H1 (cell line): ENCODE measurements around the gene ZNF75A. TPM values are rescaled to one million over a fixed set of nuclear protein-coding genes. Genes with fewer than 3 reads are reported as not detected.

ENCODE experiments used
- CTCF ChIA-PET: fragments of 300-600 bp; sonication (Branson Sonifier 250); formaldehyde crosslinking; loops from one replicate; lab custom pipeline; 2021; ENCODE audit not compliant: partially characterized antibody; lab: Charles Lee
- POLR2A ChIA-PET: fragments of 300-600 bp; sonication (Branson Sonifier 250); formaldehyde crosslinking; loops from one replicate; lab custom pipeline; 2021; ENCODE audit warnings: inconsistent platforms; ENCODE audit not compliant: partially characterized antibody; lab: Charles Lee
- DNase-seq, 2 experiments: peaks; one replicate each; pipeline versions ENCODE4 v3.0.0 to v3.0.0-alpha.2; 2010 to 2022; ENCODE audit warnings: low spot score in 2 of 2, low read depth in 1 of 2, mixed read lengths in 1 of 2
- FAIRE-seq: peaks from 2 replicates; lab custom pipeline; 2011; peaks lifted over from hg19 to GRCh38; lab: Jason Lieb, UNC
- H2AFZ ChIP-seq: 2 replicates; pipeline ENCODE4 v1.8.1; 2012; ENCODE audit warnings: low read length, inconsistent platforms
- H2AK5ac ChIP-seq: 2 replicates; pipeline ENCODE4 v1.6.1; 2013; ENCODE audit warnings: low read depth, low read length
- H2BK120ac ChIP-seq: replicated peaks from 2 replicates; pipeline ENCODE3; 2013; ENCODE audit warnings: low read depth, low read length, inconsistent platforms
- H2BK12ac ChIP-seq: 2 replicates; pipeline ENCODE4 v1.6.1; 2013; ENCODE audit warnings: low read depth, low read length
- H2BK15ac ChIP-seq: 2 replicates; pipeline ENCODE4 v1.6.1; 2013; ENCODE audit warnings: low read length
- H2BK20ac ChIP-seq: 2 replicates; pipeline ENCODE4 v1.6.1; 2013; ENCODE audit warnings: low read length
- H2BK5ac ChIP-seq: 2 replicates; pipeline ENCODE4 v1.6.1; 2013; ENCODE audit warnings: low read depth, low read length
- H3K14ac ChIP-seq: 2 replicates; pipeline ENCODE4 v1.6.1; 2013; ENCODE audit warnings: inconsistent platforms; ENCODE audit not compliant: insufficient read length
- H3K18ac ChIP-seq: 2 replicates; pipeline ENCODE4 v1.6.1; 2013; ENCODE audit warnings: low read length; ENCODE audit errors: extremely low read depth
- H3K23ac ChIP-seq: 2 replicates; pipeline ENCODE4 v1.6.1; 2013; ENCODE audit warnings: inconsistent platforms; ENCODE audit not compliant: insufficient read length
- H3K23me2 ChIP-seq: 2 replicates; pipeline ENCODE4 v1.6.1; 2013; ENCODE audit warnings: low read depth, low read length
- H3K27ac ChIP-seq: 2 replicates; pipeline ENCODE4 v1.6.1; 2011; ENCODE audit warnings: low read depth, low read length, inconsistent platforms
- H3K27me3 ChIP-seq, 4 experiments: replicated peaks in 1 of 4; 1 replicate in 1 of 4; 2 replicates in 3 of 4; pipeline versions ENCODE4 v1.6.1 to v1.8.1; 2011 to 2013; ENCODE audit warnings: low read length in 3 of 4, mild to moderate bottlenecking in 3 of 4, inconsistent platforms in 2 of 4, mixed read lengths in 2 of 4, moderate library complexity in 1 of 4; ENCODE audit not compliant: control insufficient read depth in 3 of 4, insufficient read depth in 3 of 4; ENCODE audit errors: extremely low read depth in 1 of 4
- H3K36me3 ChIP-seq, 4 experiments: 2 replicates each; pipeline versions ENCODE4 v1.6.1 to v1.8.1; 2011 to 2013; ENCODE audit warnings: mild to moderate bottlenecking in 4 of 4, low read length in 3 of 4, moderate library complexity in 2 of 4, control low read depth in 1 of 4, inconsistent platforms in 1 of 4; ENCODE audit not compliant: insufficient read depth in 4 of 4, control insufficient read depth in 2 of 4
- H3K4ac ChIP-seq: replicated peaks from 2 replicates; pipeline ENCODE3; 2013; ENCODE audit warnings: low read length, low read depth, mixed read lengths, inconsistent platforms; ENCODE audit not compliant: insufficient read length
- H3K4me1 ChIP-seq, 4 experiments: replicated peaks in 1 of 4; 1 replicate in 1 of 4; 2 replicates in 3 of 4; pipeline versions ENCODE4 v1.6.1 to v1.8.1; 2011 to 2013; ENCODE audit warnings: low read length in 3 of 4, inconsistent platforms in 2 of 4, mixed read lengths in 1 of 4; ENCODE audit not compliant: insufficient read depth in 4 of 4, control insufficient read depth in 3 of 4
- H3K4me2 ChIP-seq, 2 experiments: 2 replicates each; pipeline versions ENCODE4 v1.6.1 to v1.8.1; 2011 to 2013; ENCODE audit warnings: low read depth in 2 of 2, low read length in 2 of 2, control low read depth in 1 of 2, inconsistent platforms in 1 of 2, mild to moderate bottlenecking in 1 of 2; ENCODE audit not compliant: insufficient read depth in 1 of 2
- H3K4me3 ChIP-seq, 4 experiments: fragments of 200-600, 300-600 bp in 1 of 4; sonication (generic), shearing (Covaris generic), sonication (Bioruptor Twin) in 1 of 4; 2 replicates each; pipeline versions ENCODE4 v1.5.1 to v1.8.1; 2011 to 2016; ENCODE audit warnings: low read length in 4 of 4, low read depth in 3 of 4, control low read depth in 2 of 4, inconsistent platforms in 2 of 4, mild to moderate bottlenecking in 2 of 4, mixed read lengths in 1 of 4, moderate library complexity in 1 of 4; ENCODE audit not compliant: insufficient read depth in 2 of 4; ENCODE audit errors: extremely low read depth in 1 of 4
- H3K56ac ChIP-seq: replicated peaks from 2 replicates; pipeline ENCODE3; 2013; ENCODE audit warnings: low read depth, mild to moderate bottlenecking, mixed read lengths, low read length, inconsistent platforms; ENCODE audit not compliant: insufficient read length
- H3K79me1 ChIP-seq: 2 replicates; pipeline ENCODE4 v1.6.1; 2013; ENCODE audit warnings: low read depth, low read length, control low read depth
- H3K79me2 ChIP-seq, 2 experiments: 2 replicates each; pipeline versions ENCODE4 v1.6.1 to v1.8.1; 2012 to 2013; ENCODE audit warnings: low read length in 2 of 2, mild to moderate bottlenecking in 2 of 2, inconsistent platforms in 1 of 2; ENCODE audit not compliant: insufficient read depth in 2 of 2, control insufficient read depth in 1 of 2
- H3K9ac ChIP-seq, 4 experiments: replicated peaks in 1 of 4; 1 replicate in 1 of 4; 2 replicates in 3 of 4; pipeline versions ENCODE4 v1.6.1 to v1.8.1; 2011 to 2013; ENCODE audit warnings: low read depth in 3 of 4, low read length in 3 of 4, control low read depth in 2 of 4, mild to moderate bottlenecking in 2 of 4, moderate library complexity in 2 of 4, inconsistent platforms in 1 of 4; ENCODE audit errors: extremely low read depth in 1 of 4
- H3K9me3 ChIP-seq, 2 experiments: 2 replicates each; pipeline versions ENCODE4 v1.6.1 to v1.8.1; 2012 to 2013; ENCODE audit warnings: mild to moderate bottlenecking in 2 of 2, moderate library complexity in 2 of 2, control low read depth in 1 of 2, inconsistent platforms in 1 of 2, low read depth in 1 of 2, low read length in 1 of 2, mixed read lengths in 1 of 2; ENCODE audit not compliant: insufficient read depth in 2 of 2
- H4K20me1 ChIP-seq, 2 experiments: replicated peaks in 1 of 2; 2 replicates each; pipeline versions ENCODE3 to v1.8.1; 2011 to 2013; ENCODE audit warnings: inconsistent platforms in 2 of 2, low read length in 2 of 2, mild to moderate bottlenecking in 1 of 2; ENCODE audit not compliant: insufficient read depth in 2 of 2, control insufficient read depth in 1 of 2
- H4K5ac ChIP-seq: 2 replicates; pipeline ENCODE4 v1.6.1; 2013; ENCODE audit warnings: low read length, low read depth, mixed read lengths, inconsistent platforms; ENCODE audit not compliant: insufficient read length
- H4K8ac ChIP-seq: 2 replicates; pipeline ENCODE4 v1.8.0; 2013; ENCODE audit warnings: mild to moderate bottlenecking, moderate library complexity, low read length, inconsistent platforms; ENCODE audit not compliant: insufficient read depth; ENCODE audit errors: extremely low read depth
- H4K91ac ChIP-seq: replicated peaks from 2 replicates; pipeline ENCODE3; 2013; ENCODE audit warnings: low read length, mixed read lengths, inconsistent platforms; ENCODE audit not compliant: insufficient read length
- ASH2L ChIP-seq: fragments of 200-600, 300-600 bp; sonication (generic); IDR thresholded peaks from one replicate; pipeline ENCODE4 v1.7.1; 2017; ENCODE audit warnings: low read length
- ATF3 ChIP-seq: IDR thresholded peaks from 2 replicates; pipeline ENCODE4 v1.6.1; 2011; ENCODE audit warnings: low read depth, mild to moderate bottlenecking, low read length; ENCODE audit not compliant: insufficient read depth
- BCL11A ChIP-seq, 2 experiments: IDR thresholded peaks; one replicate each; pipeline ENCODE4 v1.6.1; 2011; ENCODE audit warnings: low read depth in 2 of 2, low read length in 2 of 2, mild to moderate bottlenecking in 2 of 2
- CBX8 ChIP-seq: fragments of 300-800, 300-1000 bp; sonication (generic); IDR thresholded peaks from 2 replicates; pipeline ENCODE4 v1.7.1; 2016; ENCODE audit warnings: low read depth, low read length, borderline replicate concordance
- CREB1 ChIP-seq: IDR thresholded peaks from 2 replicates; pipeline ENCODE4 v1.6.1; 2012; ENCODE audit warnings: inconsistent platforms
- CTBP2 ChIP-seq: IDR thresholded peaks from 2 replicates; pipeline ENCODE4 v1.7.0; 2011; ENCODE audit warnings: borderline replicate concordance, mild to moderate bottlenecking, moderate library complexity, mixed read lengths, low read length; ENCODE audit not compliant: insufficient read depth, insufficient read length
- EGR1 ChIP-seq: IDR thresholded peaks from 2 replicates; pipeline ENCODE4 v1.6.1; 2011; ENCODE audit warnings: low read depth, low read length, borderline replicate concordance
- EP300 ChIP-seq, 2 experiments: IDR thresholded peaks; 1 replicate in 1 of 2; 2 replicates in 1 of 2; pipeline ENCODE4 v1.6.1; 2011 to 2012; ENCODE audit warnings: low read depth in 2 of 2, low read length in 2 of 2, mild to moderate bottlenecking in 2 of 2, borderline replicate concordance in 1 of 2, inconsistent platforms in 1 of 2, moderate library complexity in 1 of 2
- JUND ChIP-seq: IDR thresholded peaks from 2 replicates; pipeline ENCODE4 v1.6.1; 2011; ENCODE audit warnings: mild to moderate bottlenecking, improper control_type of control experiment, low read length
- MAX ChIP-seq: IDR thresholded peaks from 2 replicates; pipeline ENCODE4 v1.6.1; 2012; ENCODE audit warnings: inconsistent platforms
- NRF1 ChIP-seq: IDR thresholded peaks from 2 replicates; pipeline ENCODE4 v1.6.1; 2011; ENCODE audit warnings: mild to moderate bottlenecking, low read depth, low read length, improper control_type of control experiment
- SIRT6 ChIP-seq: IDR thresholded peaks from one replicate; pipeline ENCODE4 v1.7.1; 2012; ENCODE audit warnings: low read length, inconsistent platforms
- TCF12 ChIP-seq: IDR thresholded peaks from 2 replicates; pipeline ENCODE4 v1.6.1; 2011; ENCODE audit warnings: low read depth, mild to moderate bottlenecking, low read length
- TEAD4 ChIP-seq: IDR thresholded peaks from 2 replicates; pipeline ENCODE4 v1.6.1; 2012; ENCODE audit warnings: low read depth, low read length, inconsistent platforms, mixed read lengths
- WGBS, 2 experiments: shearing (Covaris generic) in 1 of 2; methylation state at CpG; one replicate each; pipeline versions ENCODE4 v1.1.6 to v1.1.7; 2013 to 2015; ENCODE audit warnings: low lambda C conversion rate in 2 of 2, mixed read lengths in 2 of 2, inconsistent platforms in 1 of 2, low coverage in 1 of 2, missing lambda C conversion rate in 1 of 2; ENCODE audit not compliant: insufficient replicate concordance in 2 of 2, insufficient coverage in 1 of 2, insufficient read length in 1 of 2; ENCODE audit errors: extremely low coverage in 1 of 2, missing lambda C conversion rate in 1 of 2; 5-methylcytosine and 5-hydroxymethylcytosine counted together
- polyA plus RNA-seq, 7 experiments: library from polyadenylated mRNA; depleted of rRNA in 3 of 7; stranded (reverse) in 5 of 7; unstranded in 2 of 7; fragments of >200 nt in 5 of 7; fragments of 200-250 nt in 2 of 7; gene quantifications; 1 replicate in 5 of 7; 2 replicates in 1 of 7; 4 replicates in 1 of 7; pipeline versions ENCODE4 v1.2.1 to v1.2.3, GENCODE V29; 2011 to 2013; ENCODE audit warnings: missing spikeins in 2 of 7, mixed read lengths in 2 of 7
- total RNA-seq: library from RNA; stranded (reverse); fragmentation: NEBNext Ultra II Directional; extraction: Animal tissue kit (Norgen Biotek cat#: 25700); gene quantifications from 2 replicates; pipeline ENCODE4 v1.2.1, GENCODE V29; 2021

ZNF75A gene
- total and polyA plus RNA-seq, 2 of the 8 experiments (the other 6 are each of a cell fraction or from before 2014, with no cell fraction given): 9.3 to 30.0 TPM

GRCh38 chr16:3262517-3262916 is 42.8 kb upstream of the ZNF75A start:
- Histone ChIP-seq H2BK120ac (no peak overlapping the region), H2AFZ (no peak overlapping the region), H3K4me1 (no peaks in the 10 kb centered on the region), H3K27me3 (no peaks in the 10 kb centered on the region), H2AK5ac (no peak overlapping the region), H2BK20ac (no peak overlapping the region), H2BK15ac (no peak overlapping the region), H3K56ac (no peak overlapping the region), H3K79me2 (no peaks in the 10 kb centered on the region), H3K36me3 (no peaks in the 10 kb centered on the region), H3K9me3 (peaks cover 3 to 5% of the 10 kb centered on the region in 2 experiments; a peak in 3 of 4 replicates), H3K4ac (no peak overlapping the region), H4K20me1 (no peaks in the 10 kb centered on the region), H3K23ac (no peak overlapping the region), H4K91ac (no peak overlapping the region), H3K18ac (no peak overlapping the region), H3K79me1 (no peaks in the 10 kb centered on the region), H3K23me2 (no peaks in the 10 kb centered on the region; the same call in 1 of the 2 replicates), H2BK12ac (no peak overlapping the region), H3K14ac (no peak overlapping the region), H3K27ac (no peak overlapping the region), H3K9ac (no peak overlapping the region), H3K4me3 (no peak overlapping the region), H3K4me2 (no peak overlapping the region), H2BK5ac (no peak overlapping the region), H4K8ac (no peak overlapping the region), H4K5ac (no peak overlapping the region)
- TF ChIP-seq MAX (no peak), BCL11A (IDR thresholded peaks at IDR 0.05; ENCODE audit: low read depth in 2 of 2, low read length in 2 of 2) (no peak), ATF3 (no peak), CTBP2 (no peak), CBX8 (no peak), ASH2L (no peak), CREB1 (no peak), NRF1 (no peak), TEAD4 (no peak), TCF12 (no peak), SIRT6 (no peak), EGR1 (no peak), JUND (no peak), EP300 (IDR thresholded peaks at IDR 0.05; ENCODE audit: borderline replicate concordance in 1 of 2, low read depth in 2 of 2, low read length in 2 of 2) (no peak)
- FAIRE-seq (no peak), DNase-seq (no peak)
- ChIA-PET CTCF (no interaction called here), POLR2A (interaction anchor here (1.0 to 6.3 kb wide), 2 partner anchors 21 to 28 kb away, joined by 4 to 53 read pairs; partner anchors contain the start of gene ZNF263)
- WGBS, 2 experiments: 97% methylated on average over 4 of the region's 4 CpGs; no CpG with 5 or more reads in 1 of the 2 experiments
